Stimulated activated CD4-positive, alpha-beta T cell treated with anti-CD3 and anti-CD28 coated beads, Interleukin-15, amount 100 ng/mL, for 1 hour (primary cell): ENCODE measurements around the gene MRPS23.

Experiments
- DNase-seq, 2 donors: peaks; one replicate each; pipeline ENCODE4 v3.0.0-alpha.2; 2020; ENCODE audit warnings: low read depth in 1 of 2, low spot score in 1 of 2

MRPS23 gene

DNA sequence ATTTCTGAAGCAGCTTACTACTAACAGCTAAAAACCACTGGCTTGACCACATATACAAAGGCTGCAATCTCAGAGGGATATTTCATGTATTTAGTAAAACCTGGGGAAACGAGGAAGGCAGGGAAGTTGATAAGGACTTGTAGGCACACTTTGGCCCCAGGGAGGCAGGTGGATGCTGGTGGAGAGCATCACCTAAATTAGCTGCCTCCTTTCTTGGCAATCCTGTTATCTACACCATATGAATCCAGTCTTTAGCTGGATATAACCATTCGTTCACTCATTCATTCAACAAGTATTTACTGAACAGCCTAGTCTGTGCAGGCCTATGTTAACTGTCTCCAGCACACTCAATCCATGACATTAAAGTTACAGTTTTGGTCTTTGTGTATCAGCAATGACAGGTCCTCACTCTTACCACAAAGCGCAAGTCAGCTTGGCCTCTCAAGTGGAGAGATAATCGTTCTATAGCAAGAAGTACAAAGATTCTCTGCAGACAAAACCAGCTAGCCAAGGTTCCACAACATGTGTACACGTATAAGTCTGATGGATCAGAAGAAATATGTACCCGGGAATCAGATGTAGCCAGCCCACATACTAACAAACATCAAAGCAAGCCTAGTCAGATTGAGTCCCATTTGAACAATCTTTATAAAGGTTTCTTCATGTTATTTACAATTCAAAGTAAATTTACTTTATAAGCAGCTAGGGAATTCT lies 10.8 kb downstream of the MRPS23 start:
- no peak for DNase-seq

DNA sequence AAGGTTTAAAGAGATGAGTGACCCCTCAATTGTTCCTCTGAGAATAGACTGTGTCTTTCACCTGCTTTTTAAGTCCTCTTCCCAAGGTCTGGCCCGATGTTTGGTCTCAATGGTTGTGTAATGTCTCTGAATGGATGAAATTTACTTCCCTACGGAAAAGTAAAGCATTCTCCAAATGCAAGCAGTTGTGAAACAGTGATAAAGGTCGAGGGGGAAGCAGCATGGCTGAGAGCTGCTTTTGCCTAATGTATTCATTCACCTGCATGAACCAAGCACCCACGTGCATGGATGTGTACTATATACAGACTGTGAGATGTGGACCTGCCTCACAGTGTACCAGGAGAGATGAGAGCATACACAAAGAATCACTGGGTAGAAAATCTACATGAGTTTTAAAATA lies 11.4 kb downstream of the MRPS23 start:
- DNase-seq, result no peak

DNA sequence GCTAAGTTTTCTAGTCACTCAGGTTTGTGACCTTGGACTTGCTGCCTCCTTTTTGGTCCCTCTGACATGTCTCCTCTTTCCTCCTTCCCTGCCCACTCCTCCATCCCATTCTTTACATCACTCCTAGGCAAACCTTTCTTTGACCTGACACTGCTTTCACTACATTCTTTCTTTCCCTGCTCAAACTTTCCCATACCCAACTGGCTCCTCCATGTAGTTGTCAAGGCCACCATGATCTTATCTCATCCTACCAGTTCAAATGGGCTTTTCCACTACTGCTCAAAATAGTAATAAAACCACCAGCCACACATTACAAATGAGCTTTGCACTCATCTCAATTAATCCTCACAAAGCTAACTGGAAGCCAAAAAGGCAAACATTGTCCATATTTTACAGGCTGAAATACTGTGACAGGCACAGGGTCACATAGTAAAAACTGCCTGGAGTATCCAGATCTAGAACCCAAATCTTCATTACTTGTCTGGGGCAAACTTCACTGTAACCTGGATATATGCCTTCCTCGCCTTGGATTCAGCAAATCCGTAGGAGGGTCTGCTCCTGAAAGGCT lies 14.4 kb downstream of the MRPS23 start:
- DNase-seq, result no peak

DNA sequence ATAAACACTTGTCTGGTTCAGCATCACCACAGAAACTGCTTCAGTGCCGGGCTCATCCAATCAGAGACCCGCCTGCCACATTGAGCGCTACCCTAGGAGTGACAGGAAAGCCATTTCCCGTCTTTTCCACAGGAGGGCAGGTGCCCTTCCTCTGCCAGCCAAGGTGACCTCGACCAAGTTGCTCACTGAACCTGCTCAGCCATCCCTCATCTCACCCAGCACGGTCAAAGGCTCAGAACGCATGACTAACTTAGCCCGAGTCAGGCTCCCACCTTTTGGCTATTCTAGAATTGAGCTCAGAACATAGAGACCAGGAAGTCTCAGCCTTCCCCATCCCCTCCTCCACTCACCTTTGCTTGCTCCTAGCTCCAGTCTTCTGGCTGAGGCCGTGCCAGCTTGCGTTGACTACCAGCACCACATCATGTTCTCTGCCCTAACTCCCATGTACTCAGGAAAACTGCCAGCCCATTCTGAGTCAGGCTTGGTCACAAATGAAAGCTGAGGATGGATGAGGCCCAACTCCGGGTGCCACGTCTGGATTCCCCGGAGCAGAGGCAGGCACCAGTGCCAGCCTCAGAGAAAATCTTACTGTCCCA lies 15.6 kb downstream of the MRPS23 start:
- DNase-seq, result no peak

DNA sequence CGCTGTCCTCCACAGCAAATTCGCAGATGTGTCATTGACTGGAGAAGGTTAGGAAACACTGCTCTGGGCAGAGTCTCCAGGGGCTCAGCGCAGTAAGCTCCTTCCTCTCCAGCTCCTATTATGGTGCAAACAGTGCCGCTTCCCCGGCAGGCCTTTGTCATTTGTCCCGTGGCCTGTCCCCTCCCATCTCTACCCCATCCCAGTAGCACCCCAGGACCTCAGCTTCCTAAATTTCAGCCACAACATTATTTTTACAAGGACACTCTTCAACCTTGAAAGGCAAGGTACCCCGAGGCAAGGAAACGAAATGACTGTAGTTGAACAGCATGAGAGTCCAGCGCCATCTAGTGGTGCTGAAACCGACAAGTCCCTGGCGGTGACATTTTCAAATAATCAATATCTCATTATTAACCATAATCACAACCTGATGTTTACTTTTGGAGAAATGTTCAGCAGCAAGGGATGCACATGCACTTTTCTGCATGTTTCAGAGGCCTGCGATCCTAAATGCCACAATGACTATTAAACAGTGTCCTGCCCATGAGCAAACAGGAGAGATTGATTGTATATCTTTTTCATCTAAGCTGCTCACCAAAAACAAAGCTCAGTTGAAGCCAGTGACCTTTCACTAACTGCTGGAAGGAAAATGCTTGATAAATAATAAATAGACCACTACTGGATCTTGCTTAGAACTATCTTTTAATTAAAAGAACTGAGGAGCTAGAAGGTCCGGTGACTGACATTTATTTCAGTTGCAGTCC lies 16.5 kb downstream of the MRPS23 start:
- peak; percentile 20 to 30 for DNase-seq

DNA sequence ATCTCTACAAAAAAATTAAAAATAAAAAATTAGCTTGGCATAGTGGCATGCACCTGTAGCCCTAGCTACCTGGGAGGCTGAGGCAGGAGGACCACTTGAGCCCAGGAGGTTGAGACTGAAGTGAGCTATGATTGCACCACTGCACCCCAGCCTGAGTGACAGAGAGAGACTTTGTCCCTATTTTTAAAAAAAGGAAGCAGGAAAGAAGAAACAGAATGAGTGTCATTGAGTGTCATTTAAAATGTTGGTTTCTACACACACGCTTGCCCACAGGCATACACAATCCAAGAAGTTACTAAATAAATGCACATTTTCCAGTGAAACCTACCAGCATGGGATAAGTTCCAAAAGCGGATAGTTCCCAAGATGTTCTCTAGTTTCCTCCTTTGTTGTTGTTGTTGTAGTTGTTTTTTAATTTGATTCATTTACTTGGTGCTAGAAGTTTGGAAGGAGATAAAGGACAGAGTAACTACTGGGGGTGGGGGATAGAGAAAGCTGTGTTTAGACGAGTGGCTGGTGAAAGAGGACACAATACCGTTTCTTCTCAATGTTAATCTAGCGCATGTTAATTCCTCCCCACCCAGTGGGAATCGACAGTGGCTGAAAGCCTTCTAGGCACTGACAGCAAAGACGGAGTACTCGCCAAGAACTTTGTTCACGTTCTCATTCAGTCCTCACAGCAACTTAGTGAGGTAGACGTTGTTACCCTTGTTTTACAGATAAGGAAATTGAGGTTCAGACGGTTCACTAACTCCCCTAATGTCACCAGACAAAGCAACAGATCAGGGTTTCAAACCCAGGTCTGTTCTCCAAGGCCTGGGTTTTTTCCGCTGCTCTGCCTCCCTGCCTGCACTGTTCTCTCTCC lies 17.3 kb downstream of the MRPS23 start:
- DNase-seq, result no peak

DNA sequence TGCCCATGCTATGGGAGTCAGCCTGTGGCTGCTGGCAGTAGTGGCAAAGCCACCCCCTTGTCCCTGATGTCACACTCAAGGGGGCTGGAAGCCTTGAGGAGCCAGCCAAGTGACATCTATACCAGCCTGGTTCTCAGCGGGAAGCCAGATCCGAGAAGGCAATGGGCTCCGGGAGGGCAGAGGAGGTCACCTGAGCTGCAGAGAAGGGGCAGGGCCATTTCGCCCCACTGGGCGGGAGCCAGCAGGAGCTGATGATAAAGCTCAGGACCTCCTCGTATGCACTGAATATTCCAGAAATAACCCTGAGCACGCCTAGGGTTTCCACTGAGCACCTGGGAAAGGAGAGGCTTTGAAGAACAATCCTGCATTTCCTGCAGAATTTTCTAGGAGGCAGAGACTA lies 19.0 kb downstream of the MRPS23 start:
- no peak for DNase-seq

DNA sequence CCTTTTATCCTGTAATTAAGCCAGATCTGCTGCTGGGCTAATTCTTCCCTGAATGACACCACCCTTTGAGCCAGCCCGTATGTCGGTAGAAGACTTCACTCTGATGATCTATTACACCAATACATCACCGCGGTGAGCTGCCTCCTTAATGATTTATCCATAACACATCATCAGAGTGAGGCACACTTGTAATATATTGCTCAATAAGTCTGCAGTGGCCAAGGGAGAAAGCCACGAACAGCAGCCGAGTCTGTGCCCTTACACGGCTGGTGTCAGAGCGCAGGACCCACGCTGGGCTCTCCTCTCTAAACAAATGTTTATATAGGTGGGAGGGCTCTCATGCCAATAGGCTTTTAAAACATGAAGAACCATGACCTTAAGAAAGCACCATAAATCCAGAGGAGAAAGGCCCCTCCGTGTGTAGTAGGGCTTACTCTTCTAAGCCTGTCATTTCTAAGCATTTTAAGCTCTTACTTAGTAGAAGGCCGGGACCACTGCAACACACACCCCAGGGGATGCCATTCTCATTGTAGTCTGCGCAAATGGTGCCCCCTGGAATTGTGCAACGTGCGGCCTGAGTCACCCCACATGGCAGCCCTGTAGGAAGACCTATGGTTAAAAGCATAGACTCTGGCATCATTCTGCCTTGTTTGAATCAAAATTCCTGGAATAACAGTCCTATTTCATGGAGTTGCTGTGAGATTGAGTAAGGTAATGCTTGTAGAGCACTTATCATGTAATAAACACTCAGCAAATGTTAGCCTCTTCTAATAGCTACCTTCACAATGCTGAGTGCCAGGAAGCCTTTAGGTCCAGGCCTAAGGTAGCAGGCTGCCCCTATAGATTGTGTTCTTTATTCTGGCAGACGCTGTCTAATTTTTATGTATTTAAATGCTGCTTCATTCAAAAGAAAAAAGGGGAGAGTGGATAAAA lies 26.1 kb downstream of the MRPS23 start:
- DNase-seq, result no peak

DNA sequence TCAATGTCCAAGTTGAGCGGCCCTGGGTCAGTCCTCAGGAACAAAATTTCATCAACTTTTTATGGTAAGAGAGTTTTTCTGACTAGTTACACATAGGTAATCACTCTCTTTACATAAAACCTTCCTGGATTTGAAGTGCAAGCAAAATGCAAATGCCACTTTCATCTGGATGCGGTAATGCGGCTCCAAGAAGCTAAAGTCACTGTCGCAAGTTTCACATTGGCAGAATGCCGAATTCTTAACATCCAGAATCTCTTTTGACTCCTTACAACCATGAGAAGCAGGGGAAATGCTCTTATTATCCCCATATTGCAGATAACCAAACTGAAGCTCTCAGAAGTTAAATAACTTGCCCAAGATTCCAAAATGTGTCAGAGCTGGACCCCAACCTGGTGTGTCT lies 30.0 kb downstream of the MRPS23 start:
- no peak for DNase-seq

DNA sequence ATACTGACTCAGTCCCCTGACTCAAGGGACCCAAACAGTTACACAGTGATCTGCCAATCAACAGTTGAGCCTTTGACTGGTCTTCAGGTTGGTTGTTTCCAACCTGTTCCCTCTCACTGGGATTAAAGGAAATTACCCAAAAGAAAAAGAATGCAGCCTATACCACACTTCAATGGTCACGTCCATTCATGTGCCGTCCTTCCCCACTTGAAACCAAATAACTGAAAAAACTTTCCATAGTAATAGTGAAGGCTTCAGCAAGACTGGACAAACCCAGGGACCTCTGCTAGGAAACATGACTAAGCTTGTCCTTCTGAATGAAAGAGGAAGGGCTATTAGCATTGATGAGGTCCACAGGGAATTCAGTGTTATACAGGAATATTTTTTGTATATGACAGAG lies 30.6 kb downstream of the MRPS23 start:
- DNase-seq, result no peak

DNA sequence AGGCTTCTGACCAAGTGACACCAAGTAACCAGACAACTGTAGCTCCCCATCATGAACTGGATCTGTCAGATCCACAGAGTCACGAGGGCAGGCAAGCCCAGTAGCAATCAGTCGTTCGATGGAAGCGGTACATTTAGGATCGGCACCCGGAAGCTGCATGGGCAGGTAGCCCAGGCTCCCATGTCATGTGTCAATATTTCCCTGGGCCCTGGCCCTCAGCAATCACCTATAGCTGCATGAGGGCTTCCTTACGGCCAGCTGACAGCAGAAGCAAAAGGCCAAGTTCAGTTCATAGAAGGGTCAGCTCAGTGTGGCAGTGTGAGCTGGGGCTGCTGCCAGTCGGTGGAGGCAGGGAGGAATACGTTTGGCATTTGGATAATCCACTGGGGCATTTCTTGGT lies 31.8 kb downstream of the MRPS23 start:
- no peak for DNase-seq

DNA sequence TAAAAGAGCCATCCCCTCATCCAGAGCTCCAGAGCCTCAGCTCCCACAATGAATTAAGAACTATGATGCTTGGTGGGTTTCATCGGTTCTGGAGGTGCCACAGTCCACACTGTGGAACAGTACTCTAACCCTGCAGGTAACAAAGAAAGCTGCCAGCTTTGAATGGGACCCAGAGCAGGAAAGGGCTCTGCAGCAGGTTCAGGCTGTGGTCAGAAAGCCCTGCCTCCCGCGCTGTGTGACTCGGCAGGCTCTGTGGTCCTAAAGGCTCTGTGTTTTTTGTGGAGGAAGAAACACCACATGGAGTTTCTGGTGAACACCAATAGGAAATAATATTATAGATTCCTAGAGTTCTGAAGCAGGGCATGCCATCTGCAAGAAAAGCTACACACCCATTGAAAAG lies 32.5 kb downstream of the MRPS23 start:
- DNase-seq, result no peak

DNA sequence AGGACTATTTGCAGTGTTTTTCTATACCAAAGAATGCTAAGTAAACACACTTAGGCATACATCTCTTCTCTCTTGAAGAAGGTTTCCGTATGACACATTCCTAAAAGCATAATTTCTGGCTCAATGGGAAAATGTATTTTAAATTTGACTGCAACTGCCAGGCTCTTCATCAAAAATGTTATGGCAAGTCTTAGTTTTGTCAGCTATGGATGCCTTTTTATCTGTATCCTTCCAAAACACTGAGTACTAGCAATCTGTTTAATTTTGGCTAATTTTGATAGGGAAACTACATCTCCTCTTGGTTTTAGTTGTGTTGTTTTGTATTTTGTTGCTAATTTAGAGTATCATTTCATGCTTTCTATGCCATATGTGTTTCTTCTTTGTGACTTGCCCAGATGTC lies 35.4 kb downstream of the MRPS23 start:
- no peak for DNase-seq

DNA sequence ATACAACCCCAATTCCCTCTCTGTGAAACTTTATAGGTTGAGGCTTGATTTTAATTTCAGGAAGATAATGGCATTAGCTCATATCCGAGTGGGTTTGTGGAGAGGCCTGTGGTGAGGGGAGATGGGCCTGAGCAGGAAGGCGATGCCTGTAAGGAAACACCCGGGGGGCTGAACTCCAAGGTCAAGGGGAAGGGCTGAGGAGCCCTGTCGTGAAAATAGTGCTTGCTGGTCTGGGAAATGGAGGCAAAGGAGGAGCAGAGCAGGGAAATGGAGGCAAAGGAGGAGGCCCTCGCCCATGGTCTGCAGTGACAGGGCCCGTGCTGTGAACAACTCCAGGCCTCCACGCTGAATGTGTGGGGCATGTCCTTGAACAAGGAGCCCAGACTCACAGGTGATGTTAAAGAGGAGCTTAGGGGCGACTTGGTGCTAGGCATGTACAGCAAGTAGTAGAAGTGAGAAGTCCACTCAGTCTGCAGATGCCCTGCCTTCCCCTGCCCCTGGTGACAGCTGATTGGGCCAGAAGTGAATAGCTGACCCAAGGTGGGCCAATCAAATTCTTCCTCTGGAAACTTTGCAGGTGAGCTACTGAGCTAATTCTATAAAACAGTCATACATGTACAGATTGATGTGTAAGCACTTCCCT lies 38.1 kb downstream of the MRPS23 start:
- DNase-seq, result no peak

DNA sequence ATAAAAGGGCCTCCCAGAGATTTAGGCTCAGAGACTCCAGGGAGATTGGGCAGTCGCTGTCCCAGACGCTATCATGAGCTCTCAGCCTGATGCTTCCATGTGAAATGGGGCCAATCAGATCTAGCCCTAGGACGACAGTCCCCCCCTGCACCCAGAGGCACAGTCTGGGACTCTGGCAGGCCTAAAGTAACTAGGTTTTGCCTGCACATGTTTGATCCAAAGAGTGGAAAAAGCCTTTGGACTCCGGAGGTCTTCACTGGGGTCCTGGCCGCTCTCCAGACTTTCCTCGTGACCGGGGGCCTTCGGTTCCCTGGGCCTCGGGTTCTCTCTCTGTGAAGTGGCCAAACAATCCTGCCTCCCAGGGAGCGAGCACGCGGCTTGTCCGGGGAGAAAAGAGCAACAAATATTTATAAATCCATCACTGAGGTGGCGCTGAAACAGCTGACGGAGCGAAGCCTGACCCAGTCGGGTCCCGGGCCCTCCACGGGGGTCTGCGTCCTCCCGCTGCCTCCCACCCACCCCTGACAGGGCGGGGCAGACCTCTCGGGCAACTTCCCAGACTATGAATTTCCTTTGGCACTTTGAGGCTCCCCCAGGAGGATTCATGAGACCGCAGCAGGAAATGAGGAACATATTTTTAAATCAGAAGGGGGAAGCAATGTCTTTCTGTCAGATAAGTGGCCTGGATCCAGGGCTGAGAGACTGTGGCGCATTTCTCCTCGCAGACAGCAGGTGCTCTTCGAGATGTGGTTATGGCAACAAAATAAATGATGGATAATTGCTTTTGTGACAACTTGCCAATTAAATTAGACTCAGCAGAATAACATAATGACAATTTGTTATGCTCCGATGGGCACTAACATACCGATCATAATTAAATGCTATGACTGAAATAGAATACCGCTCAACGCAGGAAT lies 38.9 kb downstream of the MRPS23 start:
- DNase-seq, result no peak

DNA sequence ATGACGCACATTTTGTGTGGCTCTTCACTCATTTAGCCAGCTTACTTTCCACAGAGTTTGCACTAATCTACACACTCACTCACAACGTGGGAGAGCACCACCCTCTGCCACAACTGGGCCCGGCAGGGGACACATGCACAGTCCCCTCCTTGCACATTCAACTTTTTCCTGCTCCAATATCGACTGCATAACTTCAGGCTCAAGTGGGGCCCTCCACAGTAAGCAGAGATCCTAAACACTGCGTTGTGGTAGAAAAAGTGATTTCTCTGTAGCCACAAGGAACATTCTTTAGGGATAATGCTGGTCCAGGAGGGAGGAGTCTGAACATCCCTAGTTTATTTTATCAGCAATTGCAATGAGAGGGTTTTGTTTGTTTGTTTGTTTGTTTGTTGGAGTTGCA lies 40.0 kb downstream of the MRPS23 start:
- DNase-seq, result no peak

DNA sequence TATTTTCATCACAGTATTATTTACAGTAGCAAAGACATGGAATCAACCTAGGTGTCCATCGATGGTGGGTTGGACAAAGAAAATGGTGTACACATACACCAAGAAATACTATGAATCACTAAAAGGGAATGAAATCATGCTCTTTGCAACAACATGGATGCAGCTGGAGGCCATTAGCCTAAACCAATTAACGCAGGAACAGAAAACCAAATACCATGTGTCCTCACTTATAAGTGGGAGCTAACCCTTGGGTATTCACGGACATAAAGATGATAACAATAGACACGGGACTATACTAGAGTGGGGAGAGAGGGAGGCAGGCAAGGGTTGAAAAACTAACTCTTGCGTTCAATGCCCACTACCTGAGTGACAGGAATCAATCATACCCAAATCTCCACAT lies 41.0 kb downstream of the MRPS23 start:
- no peak for DNase-seq

DNA sequence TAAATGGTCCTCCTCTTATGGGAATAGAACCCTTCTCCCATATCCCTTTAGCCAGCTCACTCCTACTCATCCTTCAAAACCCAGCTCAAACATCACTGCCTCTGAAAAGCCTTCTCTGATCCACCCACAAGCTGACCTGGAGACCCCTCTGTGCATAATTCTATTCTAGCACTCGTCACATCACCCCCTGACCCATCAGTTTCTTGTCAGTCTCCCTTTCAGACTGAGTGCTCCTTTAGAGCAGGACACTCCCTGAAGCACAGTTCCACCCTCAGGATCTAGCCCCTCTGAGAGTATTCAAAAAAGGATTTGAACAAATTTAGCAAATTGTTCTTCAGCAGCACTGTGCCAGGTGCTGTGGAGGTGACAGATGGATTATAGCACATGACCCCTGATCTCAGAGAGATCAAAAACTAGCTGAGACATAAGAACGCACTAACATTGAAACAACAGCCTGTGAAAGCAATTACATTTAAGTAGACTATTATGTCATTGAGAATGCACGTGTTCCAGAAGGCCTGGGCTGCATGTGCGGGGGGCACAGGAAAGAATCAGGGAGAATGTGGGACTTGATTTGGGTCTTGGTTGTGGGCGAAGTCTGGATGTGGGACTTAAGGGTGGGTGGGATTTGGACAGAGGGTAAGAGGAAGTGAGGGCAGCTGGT lies 43.5 kb downstream of the MRPS23 start:
- DNase-seq, result no peak
